ENCODE data around the gene CEP128. TPM values are rescaled to one million over a fixed set of nuclear protein-coding genes. Genes with fewer than 3 reads are reported as not detected.

CEP128 gene
- total and polyA plus RNA-seq, 8 donors = 4.8 to 10.1 (median 7.5) TPM

DNA sequence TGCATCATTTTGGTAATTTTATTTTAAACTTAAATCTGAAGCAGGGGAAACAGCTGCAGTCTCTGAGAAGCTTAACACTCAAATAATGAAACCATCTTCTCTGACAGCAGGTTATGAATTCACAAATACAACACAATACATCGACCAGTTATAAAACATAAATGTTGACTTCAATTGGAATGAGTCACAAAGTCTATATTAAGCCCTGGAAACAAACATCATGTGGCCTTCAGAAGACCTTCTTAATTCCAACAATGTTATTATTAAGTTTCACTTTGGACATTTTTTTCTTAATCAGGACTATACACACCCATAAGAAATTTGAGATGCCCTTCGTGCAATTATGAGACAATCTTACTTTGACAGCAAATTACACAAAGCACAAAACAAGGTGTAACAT is 68.9 kb downstream of the CEP128 start:
- H3K36me3 ChIP-seq = no peaks in the 10 kb centered on the region
- peaks cover 0 to 38% of the 10 kb centered on the region in 2 donors for H3K9me3 ChIP-seq
- no peak overlapping the region for H3K27ac ChIP-seq
- intact Hi-C loops (cut with DNase I) = no loop called here
- H3K4me1 ChIP-seq = no peaks in the 10 kb centered on the region
- H3K4me3 ChIP-seq = no peak overlapping the region
- no peak for ATAC-seq
- H3K27me3 ChIP-seq = no peaks in the 10 kb centered on the region
- no peak for TF ChIP-seq CTCF (IDR thresholded peaks at IDR 0.05)
- DNase-seq = no peak

DNA sequence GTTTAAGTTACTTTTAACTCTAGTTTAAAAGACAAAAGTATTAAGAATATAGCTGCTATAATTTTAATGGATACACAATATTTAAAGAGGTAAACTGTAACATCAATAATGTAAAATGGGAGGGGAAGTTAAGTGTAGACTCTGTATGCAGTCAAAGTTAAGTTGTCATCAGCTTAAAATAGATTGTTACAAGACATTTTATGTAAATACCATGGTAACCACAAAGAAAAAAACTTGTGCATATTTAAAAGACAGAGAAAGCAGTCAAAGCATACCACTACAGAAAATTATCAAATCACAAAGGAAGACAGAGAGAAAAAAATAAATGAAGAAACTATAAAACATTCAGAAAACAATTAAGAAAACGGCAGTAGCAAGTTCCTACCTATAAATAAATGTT is 73.3 kb downstream of the CEP128 start:
- intact Hi-C loops (cut with DNase I) = no loop called here
- Histone ChIP-seq H3K27ac (no peak overlapping the region), H3K27me3 (no peaks in the 10 kb centered on the region), H3K9me3 (peaks cover 0 to 51% of the 10 kb centered on the region in 2 donors), H3K4me3 (no peak overlapping the region), H3K4me1 (no peaks in the 10 kb centered on the region), H3K36me3 (no peaks in the 10 kb centered on the region)
- TF ChIP-seq CTCF (IDR thresholded peaks at IDR 0.05) = no peak
- DNase-seq (no peak), ATAC-seq (no peak)

DNA sequence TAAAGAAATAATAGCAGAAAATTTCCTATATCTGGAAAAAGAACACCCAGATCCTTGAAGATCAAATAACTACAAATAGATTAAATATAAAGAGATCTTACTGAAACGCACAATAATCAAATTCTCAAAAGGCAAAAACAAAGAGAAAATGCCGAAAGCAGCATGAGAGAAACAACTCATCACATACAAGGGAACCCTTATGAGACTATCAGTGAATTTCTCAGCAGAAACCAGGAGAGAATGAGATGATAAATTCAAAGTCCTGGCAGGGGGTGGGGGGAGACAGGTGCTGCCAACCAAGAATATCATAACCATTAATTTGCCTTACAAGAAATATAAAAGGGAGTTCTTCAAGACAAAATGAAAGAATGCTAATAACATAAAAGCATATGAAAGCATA is 73.7 kb downstream of the CEP128 start:
- no peak for TF ChIP-seq CTCF (IDR thresholded peaks at IDR 0.05)

DNA sequence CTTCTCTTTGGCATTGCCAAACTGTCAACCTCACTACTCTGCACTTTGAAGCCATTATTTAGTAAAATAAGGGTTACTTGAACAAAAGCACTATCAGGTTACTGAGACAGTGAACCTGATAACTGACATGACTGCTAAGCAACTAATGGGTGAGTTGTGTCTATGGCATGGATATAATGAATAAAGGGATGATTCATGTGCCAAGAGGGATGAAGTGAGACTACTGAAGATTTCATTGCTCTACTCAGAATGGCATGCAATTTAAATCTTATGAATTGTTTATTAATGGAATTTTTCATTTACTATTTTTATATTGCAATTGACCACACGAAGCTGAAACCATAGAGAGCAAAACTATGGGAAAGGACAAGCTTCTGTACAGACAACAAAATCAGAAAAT is 74.4 kb downstream of the CEP128 start:
- Histone ChIP-seq H3K9me3 (peaks cover 0 to 51% of the 10 kb centered on the region in 2 donors), H3K4me3 (no peak overlapping the region), H3K36me3 (no peaks in the 10 kb centered on the region), H3K27me3 (no peaks in the 10 kb centered on the region), H3K4me1 (no peaks in the 10 kb centered on the region), H3K27ac (no peak overlapping the region)
- DNase-seq = no peak
- intact Hi-C loops (cut with DNase I) = no loop called here
- no peak for TF ChIP-seq CTCF (IDR thresholded peaks at IDR 0.05)
- no peak for ATAC-seq

More for the DNA sequence above, 73.7 kb downstream of the CEP128 start:
- intact Hi-C loops (cut with DNase I) = no loop called here
- ATAC-seq (no peak), DNase-seq (no peak)
- H3K27ac ChIP-seq = no peak overlapping the region
- no peaks in the 10 kb centered on the region for H3K36me3 ChIP-seq
- H3K4me1 ChIP-seq = no peaks in the 10 kb centered on the region
- peaks cover 0 to 51% of the 10 kb centered on the region in 2 donors for H3K9me3 ChIP-seq
- no peak overlapping the region for H3K4me3 ChIP-seq
- no peaks in the 10 kb centered on the region for H3K27me3 ChIP-seq

DNA sequence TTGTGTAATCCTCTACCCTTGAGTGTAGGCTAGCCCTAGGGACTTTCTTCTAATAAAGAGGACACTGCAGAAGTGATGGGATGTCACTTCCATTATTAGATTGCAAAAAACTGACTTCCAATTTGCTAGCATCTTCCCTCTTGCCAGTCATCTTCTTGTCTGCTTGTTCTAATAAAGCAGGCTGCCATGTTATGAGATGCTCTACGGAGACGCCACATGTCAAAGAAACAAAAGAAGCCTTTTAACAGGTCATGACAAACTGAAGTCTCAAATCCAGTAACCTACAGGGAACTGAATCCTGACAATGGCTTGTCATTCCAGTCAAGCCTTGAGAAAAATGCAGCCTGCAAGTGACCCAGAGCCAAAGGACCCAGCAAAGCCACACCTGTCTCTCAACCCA is 76.0 kb downstream of the CEP128 start:
- Histone ChIP-seq H3K27ac (no peak overlapping the region), H3K36me3 (no peaks in the 10 kb centered on the region), H3K4me3 (no peak overlapping the region), H3K4me1 (no peaks in the 10 kb centered on the region), H3K9me3 (peaks cover 0 to 42% of the 10 kb centered on the region in 2 donors), H3K27me3 (no peaks in the 10 kb centered on the region)
- TF ChIP-seq CTCF (IDR thresholded peaks at IDR 0.05) = no peak
- intact Hi-C loops (cut with DNase I) = no loop called here
- DNase-seq = no peak
- no peak for ATAC-seq
